Measurements from ENCODE around the gene ARHGEF5. TPM values are rescaled to one million over a fixed set of nuclear protein-coding genes. Genes with fewer than 3 reads are reported as not detected.

Gene ARHGEF5
- total and polyA plus RNA-seq, 2 of the 13 experiments (the other 11 are each of a cell fraction or from before 2014, with no cell fraction given): 1.2 to 1.3 TPM

DNA sequence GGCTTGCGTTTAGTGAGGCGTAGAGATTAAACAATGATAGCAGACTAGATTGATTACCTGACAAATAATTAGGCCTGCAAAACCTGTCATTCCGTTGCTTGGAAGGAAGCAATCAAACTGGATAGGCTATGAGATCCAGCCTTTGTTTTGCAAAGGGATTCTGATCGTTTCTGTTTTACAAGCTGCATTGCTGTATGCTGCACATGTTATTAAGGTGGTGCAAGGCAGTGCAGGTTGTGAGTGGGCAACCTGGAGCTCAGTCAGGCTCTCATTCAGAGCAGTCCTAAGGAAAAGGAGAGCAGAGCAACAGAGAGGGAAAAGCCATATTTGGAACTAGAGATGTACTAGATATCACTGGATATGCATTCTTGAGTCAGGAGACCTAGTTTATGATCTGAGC is 55.2 kb downstream of the ARHGEF5 start:
- DNase-seq (ENCODE audit: low spot score): no peak
- Histone ChIP-seq H3K79me2 (ENCODE audit: insufficient read depth, low read length) (no peaks in the 10 kb centered on the region), H4K20me1 (ENCODE audit: insufficient read depth, low read length) (no peaks in the 10 kb centered on the region), H3K9ac (ENCODE audit: insufficient read depth, low read depth, low read length) (no peak overlapping the region), H3K27me3 (ENCODE audit: control insufficient read depth in 1 of 2, insufficient read depth in 2 of 2, low read length in 2 of 2) (peaks cover 0 to 8% of the 10 kb centered on the region in 2 experiments; a peak in 3 of 5 replicates), H3K9me3 (ENCODE audit: low read length) (no peaks in the 10 kb centered on the region), H2AFZ (ENCODE audit: low read length) (no peak overlapping the region), H3K27ac (ENCODE audit: extremely low read length, insufficient read depth, low read length) (no peak overlapping the region), H3K4me1 (ENCODE audit: insufficient read depth, low read length) (no peaks in the 10 kb centered on the region), H3K4me3 (replicated peaks in 1 of 3; ENCODE audit: insufficient read depth in 1 of 3, low read depth in 2 of 3, low read length in 3 of 3) (no peak overlapping the region), H3K4me2 (ENCODE audit: low read depth, low read length) (no peak overlapping the region), H3K36me3 (replicated peaks in 1 of 2; ENCODE audit: control insufficient read depth in 1 of 2, insufficient read depth in 2 of 2, low read length in 2 of 2) (no peaks in the 10 kb centered on the region)
- BruUV-seq (replicated peaks): no TSS peak
- 29% methylated on average over 4 of the region's 4 CpGs for WGBS (ENCODE audit: low lambda C conversion rate)
- FAIRE-seq: no peak
- ATAC-seq: no peak
- intact Hi-C loops (cut with micrococcal nuclease; ENCODE audit: unreplicated experiment) (no loop called here), in situ Hi-C loops (cut with HindIII; ENCODE audit: extremely low pct_ligation_motif_present, low pct_unique_long_range_greater_than_20kb) (no loop called here)
- ChIA-PET POLR2A (no interaction called here), CTCF (ENCODE audit: low intra/inter-chr PET ratio, low total read pairs) (no interaction called here)
- TF ChIP-seq PCBP1 (IDR thresholded peaks at IDR 0.05; ENCODE audit: borderline replicate concordance, low read depth, low read length) (no peak), NBN (conservative IDR thresholded peaks at IDR 0.05) (no peak), ZNF883 (CRISPR knock-in tag; IDR thresholded peaks at IDR 0.05; ENCODE audit: not compliant biosample characterization) (no peak), CBX5 (CRISPR knock-in tag; IDR thresholded peaks at IDR 0.05; ENCODE audit: borderline replicate concordance) (no peak), FOXM1 (CRISPR knock-in tag; IDR thresholded peaks at IDR 0.05) (no peak), DNMT1 (CRISPR knock-in tag; IDR thresholded peaks at IDR 0.05) (no peak), GZF1 (CRISPR knock-in tag; IDR thresholded peaks at IDR 0.05) (no peak), SP4 (CRISPR knock-in tag; IDR thresholded peaks at IDR 0.05) (no peak), ZNF101 (CRISPR knock-in tag; IDR thresholded peaks at IDR 0.05; ENCODE audit: borderline replicate concordance, low read depth) (no peak), SRSF4 (IDR thresholded peaks at IDR 0.05; ENCODE audit: low read depth, low read length, poor library complexity, severe bottlenecking) (no peak), SMARCE1 (IDR thresholded peaks at IDR 0.05; ENCODE audit: borderline replicate concordance) (no peak), ZNF749 (CRISPR knock-in tag; IDR thresholded peaks at IDR 0.05; ENCODE audit: borderline replicate concordance) (no peak), ZNF563 (CRISPR knock-in tag; IDR thresholded peaks at IDR 0.05) (no peak), ZNF432 (CRISPR knock-in tag; IDR thresholded peaks at IDR 0.05; ENCODE audit: borderline replicate concordance) (no peak)
- TF ChIP-seq, protein P1, sequence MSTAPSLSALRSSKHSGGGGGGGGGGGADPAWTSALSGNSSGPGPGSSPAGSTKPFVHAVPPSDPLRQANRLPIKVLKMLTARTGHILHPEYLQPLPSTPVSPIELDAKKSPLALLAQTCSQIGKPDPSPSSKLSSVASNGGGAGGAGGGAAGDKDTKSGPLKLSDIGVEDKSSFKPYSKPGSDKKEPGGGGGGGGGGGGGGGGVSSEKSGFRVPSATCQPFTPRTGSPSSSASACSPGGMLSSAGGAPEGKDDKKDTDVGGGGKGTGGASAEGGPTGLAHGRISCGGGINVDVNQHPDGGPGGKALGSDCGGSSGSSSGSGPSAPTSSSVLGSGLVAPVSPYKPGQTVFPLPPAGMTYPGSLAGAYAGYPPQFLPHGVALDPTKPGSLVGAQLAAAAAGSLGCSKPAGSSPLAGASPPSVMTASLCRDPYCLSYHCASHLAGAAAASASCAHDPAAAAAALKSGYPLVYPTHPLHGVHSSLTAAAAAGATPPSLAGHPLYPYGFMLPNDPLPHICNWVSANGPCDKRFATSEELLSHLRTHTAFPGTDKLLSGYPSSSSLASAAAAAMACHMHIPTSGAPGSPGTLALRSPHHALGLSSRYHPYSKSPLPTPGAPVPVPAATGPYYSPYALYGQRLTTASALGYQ (CRISPR knock-in tag; IDR thresholded peaks at IDR 0.05): no peak
- TF ChIP-seq, protein P2, sequence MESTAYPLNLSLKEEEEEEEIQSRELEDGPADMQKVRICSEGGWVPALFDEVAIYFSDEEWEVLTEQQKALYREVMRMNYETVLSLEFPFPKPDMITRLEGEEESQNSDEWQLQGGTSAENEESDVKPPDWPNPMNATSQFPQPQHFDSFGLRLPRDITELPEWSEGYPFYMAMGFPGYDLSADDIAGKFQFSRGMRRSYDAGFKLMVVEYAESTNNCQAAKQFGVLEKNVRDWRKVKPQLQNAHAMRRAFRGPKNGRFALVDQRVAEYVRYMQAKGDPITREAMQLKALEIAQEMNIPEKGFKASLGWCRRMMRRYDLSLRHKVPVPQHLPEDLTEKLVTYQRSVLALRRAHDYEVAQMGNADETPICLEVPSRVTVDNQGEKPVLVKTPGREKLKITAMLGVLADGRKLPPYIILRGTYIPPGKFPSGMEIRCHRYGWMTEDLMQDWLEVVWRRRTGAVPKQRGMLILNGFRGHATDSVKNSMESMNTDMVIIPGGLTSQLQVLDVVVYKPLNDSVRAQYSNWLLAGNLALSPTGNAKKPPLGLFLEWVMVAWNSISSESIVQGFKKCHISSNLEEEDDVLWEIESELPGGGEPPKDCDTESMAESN (CRISPR knock-in tag; conservative IDR thresholded peaks at IDR 0.05): no peak
- TF ChIP-seq, protein P3, sequence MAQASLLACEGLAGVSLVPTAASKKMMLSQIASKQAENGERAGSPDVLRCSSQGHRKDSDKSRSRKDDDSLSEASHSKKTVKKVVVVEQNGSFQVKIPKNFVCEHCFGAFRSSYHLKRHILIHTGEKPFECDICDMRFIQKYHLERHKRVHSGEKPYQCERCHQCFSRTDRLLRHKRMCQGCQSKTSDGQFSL (CRISPR knock-in tag; IDR thresholded peaks at IDR 0.05): no peak
- TF ChIP-seq, protein P4, sequence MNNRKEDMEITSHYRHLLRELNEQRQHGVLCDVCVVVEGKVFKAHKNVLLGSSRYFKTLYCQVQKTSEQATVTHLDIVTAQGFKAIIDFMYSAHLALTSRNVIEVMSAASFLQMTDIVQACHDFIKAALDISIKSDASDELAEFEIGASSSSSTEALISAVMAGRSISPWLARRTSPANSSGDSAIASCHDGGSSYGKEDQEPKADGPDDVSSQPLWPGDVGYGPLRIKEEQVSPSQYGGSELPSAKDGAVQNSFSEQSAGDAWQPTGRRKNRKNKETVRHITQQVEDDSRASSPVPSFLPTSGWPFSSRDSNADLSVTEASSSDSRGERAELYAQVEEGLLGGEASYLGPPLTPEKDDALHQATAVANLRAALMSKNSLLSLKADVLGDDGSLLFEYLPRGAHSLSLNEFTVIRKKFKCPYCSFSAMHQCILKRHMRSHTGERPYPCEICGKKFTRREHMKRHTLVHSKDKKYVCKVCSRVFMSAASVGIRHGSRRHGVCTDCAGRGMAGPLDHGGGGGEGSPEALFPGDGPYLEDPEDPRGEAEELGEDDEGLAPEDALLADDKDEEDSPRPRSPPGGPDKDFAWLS (CRISPR knock-in tag; IDR thresholded peaks at IDR 0.05; ENCODE audit: borderline replicate concordance): no peak
